NCI-H187 (cell line): ENCODE results near the gene LRRC73.
"Not testable (repeated sequence)": the region's sequence is repeated elsewhere in the genome, so short reads cannot be mapped to it uniquely, and the experiment has no call there.

ENCODE experiments used
- DNase-seq, 2 experiments: peaks; one replicate each; lab custom pipeline; 2025; lab: John Stamatoyannopoulos, UW

The LRRC73 gene

DNA sequence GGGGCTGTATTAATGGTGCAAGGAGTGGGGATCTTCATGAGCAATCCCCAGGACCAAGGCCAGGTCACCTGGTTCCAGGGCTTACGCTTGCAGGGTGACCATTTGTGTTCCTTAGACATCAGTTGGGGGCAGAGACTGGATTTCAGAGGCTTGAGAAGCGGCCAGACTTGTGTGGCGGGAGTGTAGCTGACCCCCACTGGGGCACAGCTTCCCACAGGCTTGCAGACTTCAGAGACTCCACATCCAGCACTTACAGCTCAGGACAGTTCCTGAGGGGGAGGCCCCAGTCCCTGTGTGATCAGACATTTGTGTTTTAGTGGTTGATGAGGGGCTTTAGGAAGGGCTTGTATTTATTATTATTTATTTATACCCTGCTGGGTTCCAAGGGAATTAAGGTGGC is 17.5 kb downstream of the LRRC73 start:
- no peak for DNase-seq

DNA sequence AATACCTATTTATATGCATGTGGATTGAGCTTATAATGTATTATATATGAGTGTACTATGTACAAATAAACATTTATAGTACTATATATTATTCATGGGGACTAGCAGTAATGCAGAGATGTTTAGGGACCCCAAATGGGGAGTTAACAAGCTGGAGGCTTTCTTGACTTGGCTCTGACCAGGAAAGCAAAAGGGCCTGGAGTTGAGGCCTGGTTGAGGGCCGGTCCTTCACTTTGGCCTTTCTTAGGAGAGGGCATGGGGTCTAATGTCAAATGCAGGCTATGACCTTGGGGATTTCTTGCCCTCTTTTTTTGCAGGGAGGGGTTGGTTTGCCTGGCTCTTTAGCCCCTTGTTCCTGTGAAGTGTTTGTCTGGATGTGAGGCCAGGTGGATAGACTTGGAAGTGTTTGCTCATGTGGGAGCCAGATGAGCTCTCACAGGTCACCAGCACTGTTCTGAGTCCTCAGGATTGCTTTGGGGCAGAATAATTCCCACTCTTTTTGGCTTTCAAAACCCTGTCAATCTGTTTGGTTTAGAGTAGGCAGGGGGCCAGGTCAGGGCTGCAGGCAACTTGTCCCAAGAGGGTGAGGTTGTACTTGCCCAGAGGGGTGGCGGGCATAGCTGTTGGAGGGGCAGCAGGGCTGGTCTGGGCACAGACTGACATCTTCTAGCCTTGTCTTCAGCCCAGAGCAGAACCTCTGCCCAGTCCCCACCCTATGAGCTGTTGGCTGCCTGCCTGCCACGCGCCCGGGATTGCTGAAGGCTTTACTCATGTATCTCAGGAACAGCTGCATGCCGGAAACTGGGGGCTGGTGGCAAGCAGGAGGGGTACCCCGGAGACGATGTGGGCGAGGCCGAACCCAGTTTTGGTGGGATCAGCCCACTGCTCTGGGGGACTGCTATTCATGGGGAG is 18.1 kb downstream of the LRRC73 start:
- no peak for DNase-seq

DNA sequence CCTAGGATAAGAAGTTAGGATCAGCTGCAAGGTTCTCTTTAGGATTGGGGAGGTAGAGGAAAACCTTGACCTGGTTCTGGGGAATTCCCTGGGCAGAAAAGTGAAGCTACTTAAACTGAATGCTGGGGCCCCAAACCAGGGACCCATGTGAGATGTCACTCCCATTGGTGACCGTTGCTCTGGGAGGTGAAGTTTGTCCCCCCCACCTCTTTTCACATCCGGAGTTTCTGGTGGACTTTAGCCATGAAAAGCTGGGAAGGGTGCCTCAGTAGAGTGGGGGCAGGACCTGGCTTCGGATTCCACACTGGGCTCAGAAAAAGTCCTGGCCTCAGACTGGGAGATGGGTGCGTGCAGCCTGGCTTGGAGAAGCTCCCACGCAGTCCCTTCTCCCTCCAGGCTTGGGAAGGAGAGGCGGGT is 19.6 kb downstream of the LRRC73 start:
- DNase-seq: no peak

DNA sequence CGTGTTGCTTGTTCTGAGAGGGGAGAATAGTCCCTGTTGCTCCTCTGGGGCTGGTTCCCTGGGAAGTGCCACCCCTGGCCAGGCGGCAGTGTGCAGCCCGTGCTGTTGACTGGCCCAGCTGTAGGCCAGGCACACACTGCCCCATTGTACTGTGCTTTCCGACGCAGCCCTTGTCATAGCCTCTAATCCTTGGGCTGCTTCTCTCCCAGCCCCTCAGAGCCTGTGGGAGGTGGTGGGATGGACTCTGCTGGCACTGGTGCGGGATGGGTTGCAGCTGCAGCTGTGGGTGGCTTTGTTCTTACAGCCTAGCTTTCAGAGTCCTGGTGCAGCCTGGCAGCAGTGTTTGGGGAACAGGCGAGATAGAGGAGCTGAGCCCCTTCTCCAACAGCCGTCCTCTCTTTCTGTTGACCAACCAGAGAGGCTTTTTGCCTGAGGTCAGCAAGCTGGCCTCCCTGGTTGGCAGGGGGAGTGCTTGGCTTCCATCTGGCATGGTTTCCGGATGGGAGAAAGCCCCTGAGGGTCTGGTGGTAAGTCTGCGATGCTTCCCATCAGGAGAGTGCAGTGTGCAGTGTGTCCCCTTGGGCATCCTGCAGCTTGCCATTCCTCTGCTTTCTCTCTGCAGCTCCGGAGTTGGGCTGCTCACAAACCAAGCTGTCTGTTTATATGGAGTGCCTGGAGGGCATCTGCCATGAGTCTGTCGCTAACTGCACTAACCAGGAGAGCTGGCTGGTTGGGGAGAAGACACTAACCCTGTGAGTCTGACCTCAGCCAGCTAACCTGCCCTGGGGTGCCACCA is 20.7 kb downstream of the LRRC73 start:
- no peak for DNase-seq

DNA sequence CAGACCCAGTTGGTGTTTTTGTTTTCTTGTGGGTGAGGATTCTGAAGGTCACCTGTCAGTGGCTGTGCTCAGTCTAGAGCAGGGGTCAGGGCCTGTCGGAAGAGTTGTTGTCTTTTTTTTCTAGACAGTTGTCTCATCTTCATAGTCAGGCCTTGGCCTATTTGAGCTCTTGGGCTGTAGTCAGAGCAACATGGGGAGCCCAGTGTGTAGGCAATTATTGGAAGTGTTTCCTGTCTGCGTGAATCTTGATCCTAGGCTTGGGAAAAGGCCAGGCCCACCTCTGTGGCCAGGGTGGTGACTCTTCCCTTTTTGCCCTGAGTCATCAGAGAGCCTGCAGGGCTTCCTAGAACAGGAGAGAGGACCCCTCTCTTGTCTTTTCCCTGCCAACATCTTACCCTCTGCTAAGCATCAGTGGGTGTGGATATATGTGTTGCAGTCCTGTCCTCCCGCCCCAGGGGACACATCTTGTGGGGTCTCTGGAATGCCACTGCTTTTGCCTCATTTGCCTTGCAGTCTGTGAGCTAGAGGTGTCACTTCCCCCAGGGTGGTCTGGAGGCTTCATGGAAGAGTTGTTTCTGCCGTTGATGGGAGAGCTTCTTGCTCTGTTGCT is 21.4 kb downstream of the LRRC73 start:
- no peak for DNase-seq

DNA sequence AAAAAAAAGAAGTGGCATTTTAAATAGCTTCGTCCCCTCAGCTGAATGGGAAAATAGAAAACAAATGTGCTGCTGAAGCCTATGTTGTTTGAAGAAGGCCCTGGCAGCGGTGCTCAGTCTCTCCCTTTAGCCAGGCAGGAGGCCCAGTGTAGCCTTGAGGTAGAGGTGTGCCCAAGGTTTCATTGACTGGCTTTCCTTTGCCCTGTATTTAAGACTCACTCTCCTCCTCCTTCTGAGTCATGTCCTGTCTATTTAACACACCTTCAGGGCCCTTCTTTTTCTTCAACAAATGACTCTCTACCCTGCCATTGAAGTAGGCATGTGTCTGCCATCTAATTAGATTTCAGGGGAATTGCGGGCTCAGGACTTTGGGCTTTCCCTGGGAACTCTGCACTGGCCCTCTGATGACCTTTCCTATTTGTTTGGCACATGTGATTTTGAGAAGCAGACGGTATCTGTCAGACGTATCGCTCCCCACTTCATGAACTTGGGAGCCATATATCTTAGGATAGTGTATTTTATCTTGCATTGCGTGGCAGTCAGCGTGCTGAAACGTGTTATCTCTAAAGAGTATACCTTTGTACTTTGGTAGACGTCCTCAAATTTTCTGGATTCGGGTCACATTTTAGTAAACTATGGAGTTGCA is 28.4 kb downstream of the LRRC73 start:
- no peak for DNase-seq

DNA sequence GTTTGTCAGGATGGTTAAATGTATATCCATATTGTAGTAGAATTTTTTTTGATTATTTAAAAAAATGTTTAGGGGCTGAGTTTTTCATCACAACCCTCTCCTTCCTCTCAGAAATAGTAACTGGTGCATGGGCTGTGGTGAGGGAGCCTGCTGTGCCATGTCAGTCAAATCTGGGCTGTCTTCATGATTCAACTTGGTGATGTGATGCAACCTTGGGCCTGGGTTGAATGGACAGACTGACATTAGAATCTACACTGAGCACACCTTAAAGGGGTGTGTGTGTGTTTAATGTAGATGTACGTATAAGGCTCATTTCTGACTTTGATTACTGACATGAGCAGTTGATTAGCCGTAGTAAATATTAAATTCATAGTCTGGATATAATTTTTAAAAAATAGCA is 29.1 kb downstream of the LRRC73 start:
- no peak for DNase-seq

DNA sequence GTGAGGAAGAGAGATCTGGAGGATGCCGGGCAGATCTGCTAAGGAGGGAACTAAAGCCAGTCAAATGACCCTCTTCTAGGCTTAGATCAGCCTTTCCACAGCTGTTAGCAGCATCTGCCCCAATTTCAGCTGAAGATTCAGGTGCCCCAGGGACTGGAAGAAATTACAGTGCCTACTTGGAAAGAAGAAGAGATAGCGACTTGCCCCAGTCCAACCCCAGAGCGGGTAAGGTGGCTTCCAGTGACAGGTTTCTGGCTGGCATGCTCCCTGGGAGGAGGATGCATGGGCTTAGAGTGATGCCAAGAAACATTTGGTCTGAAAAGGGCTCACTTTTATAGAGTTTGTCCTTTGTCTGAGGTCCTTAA is 32.2 kb downstream of the LRRC73 start:
- DNase-seq: no peak

DNA sequence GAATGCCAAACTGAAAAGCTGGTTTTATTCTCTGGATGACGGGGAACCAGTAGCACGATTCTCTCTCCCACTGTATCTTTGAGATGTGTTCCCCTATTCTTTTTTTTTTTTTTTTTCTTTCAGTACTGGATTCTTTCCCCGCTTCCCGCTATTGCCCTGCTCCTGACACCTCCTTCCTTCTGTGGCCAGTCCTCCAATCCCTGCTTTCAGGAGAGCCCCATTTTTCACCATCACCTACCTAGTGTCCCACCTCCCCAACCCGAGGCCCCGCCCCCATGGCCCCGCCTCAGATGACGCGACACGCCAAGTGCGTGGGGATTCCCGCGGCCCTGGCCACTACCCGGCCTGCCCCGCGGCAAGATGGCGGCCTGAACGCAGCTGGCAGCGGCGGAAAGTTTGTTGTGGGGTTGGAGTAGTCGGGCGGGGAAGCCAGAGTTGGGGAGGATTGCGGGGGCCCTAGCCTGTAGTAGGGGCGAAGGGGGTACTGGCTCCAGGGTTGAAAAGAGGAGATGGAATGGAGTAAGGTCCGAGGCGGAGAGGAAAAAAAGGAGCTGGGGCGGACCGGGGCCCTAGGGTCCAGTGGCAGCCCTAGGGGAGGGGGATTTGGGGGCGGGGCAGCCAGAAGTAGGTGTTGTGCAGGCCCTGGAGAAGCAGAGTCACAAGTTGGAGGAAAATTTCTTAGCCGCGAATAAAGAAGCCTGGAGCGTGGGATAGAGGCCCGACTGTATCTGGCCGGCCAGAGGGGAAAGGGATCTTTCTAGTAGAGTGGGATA is 32.7 kb downstream of the LRRC73 start, which contains the start of gene TJAP1:
Gene TJAP1 (plus strand): TSS at position 336 of the 773 bp plus-strand sequence. CDS start 21,432 bp downstream, outside the sequence.
- peak; percentile 75 to 76 for DNase-seq

DNA sequence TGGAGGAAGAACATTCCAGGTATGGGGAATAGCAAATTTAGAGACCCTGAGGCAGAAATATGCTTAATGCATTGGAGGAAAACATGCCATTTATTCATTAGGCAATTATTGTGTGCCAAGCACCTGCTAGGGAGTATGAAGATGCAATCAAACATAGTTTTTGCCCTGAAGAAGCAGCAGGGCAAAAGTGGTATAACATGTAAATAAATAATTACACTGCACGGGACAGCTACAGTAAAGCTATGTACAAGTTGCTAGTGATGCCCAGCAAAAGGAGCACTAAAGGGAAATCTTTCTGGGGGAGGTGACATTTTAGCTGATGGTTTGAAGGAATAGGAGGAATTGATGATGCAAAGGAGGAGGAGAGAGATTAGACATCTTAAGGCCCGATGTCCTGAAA is 33.4 kb downstream of the LRRC73 start:
- DNase-seq: no peak

DNA sequence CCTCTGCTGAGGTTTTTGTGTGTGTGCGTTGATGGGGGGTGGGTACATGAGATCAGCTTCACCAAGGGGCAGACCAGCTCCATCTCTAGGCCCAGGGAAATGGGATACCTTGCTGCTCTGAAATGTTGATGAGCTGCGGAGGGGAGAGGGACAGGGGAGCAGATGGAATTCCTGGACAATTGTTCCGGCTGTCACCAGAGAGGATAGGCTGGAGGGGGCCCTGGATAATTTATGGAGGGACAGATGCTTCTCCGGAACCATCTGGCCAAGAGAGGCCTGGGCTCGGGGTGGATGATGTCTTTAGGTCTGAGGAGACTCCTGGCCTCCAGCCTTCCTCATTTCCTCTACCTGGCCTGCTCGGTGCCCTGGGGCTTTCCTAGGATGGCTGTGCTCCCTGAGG is 34.6 kb downstream of the LRRC73 start:
- DNase-seq: no peak

DNA sequence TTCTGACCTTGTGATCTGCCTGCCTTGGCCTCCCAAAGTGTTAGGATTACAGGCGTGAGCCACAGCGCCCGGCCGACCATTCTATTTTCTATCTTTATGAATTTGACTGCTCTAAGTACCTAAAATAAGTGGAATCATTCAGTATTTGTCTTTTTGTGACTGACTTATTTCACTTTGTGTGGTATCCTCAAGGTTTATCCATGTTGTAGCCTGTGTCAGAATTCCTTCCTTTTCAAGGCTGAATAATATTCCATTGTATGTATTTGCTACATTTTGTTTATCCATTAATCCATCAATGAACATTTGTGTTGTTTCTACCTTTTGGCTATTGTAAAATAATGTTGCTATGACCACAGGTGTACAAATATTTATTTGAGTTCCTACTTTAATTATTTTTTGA is 37.6 kb downstream of the LRRC73 start:
- DNase-seq: no peak

DNA sequence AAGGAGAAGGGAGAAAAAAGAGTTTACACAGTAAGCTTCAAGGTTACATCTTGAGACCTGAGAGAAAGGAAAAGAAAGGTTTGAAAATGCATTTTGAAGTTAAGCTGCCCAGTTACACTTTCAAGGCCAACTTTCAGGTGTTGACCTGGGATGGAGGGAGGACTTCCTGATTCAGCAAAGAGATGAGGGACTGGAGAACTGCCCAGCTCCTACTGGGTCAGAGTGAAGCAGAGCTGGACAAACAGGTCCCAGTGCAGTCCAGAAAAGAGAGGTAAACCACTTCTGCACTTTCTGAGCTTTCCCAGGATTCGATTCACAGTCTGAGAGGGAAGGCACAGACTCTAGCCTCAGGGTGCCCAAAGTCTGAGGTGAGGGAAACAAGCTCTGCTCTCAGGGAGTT is 38.7 kb downstream of the LRRC73 start:
- DNase-seq: no peak

DNA sequence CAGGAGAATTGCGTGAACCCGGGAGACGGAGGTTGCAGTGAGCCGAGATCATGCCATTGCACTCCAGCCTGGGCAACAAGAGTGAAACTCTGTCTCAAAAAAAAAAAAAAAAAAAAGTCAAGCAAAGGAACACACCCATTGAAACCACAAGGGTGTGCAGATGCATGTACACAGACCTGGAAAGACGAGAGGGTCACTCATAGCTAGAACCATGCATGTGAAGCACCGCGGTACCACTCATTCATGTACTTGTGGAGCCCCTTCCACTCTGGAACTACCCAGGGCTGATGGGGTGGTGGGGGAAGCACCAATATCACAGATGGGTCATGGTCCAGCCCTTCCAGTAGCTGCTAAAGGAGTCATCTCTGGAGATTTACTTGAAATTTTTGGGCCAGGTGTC is 40.2 kb downstream of the LRRC73 start:
- no peak for DNase-seq

DNA sequence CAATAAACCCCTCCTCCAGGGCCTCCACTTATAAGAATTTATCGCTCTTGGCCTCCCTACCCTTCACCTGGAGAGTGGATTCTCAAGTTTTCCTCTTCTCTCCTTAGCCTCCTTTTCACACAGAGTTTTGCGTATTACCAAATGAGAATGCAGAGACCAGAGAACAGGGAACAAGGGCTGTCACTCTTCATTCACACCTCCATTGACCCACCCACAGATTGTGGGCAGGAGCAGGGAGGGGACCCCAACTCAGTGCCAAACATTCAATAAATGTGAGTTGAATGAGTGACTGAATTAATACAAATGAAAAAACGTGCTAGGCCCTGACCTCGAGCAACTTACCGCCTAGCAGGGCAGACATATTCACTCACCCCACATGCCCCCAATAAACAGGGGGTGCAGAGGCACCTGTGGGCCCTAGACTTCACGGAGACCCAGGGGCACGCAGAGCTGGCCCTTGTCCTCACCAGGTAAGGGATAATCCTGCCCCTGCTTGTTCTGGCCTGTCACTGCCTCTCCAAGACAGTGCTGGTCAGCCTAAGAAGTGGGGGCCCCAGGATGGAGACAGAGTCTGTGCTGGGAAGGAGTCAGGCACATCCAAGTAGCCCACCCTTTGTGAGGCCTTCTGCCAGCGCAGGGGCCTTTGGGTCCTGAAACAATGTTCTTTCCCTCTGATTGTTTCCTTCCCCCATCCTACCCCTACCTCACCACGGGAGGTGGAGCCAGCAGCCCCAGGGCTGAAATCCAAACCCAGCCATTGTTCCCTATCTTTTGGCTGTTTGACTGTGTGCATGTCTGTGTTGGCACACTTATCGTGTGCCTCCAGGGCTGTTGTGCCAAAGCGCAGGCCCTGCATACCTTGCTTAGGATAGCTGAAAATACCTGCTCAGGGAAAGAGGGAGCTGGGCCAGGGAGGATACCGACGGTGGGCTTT is 41.1 kb downstream of the LRRC73 start:
- DNase-seq: no peak

DNA sequence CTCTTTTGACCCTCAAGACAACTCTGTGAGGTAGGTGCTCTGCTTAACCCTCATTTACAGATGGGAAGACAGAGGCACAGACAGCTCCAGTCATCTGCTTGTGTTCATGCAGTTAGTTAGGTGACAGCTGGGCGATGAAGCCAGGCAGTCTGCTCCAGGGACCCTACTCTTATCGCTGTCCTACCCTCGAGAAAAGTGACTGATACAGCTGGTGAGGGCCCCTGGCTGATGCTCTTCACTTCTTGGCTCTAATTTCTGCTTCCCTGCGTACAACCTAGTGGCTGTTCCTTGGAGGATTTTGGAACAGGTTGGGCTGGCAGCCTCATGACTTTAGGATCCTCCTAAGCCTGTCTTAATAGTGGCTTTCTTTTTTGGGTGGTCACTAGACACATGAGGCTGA is 41.9 kb downstream of the LRRC73 start:
- DNase-seq: no peak

DNA sequence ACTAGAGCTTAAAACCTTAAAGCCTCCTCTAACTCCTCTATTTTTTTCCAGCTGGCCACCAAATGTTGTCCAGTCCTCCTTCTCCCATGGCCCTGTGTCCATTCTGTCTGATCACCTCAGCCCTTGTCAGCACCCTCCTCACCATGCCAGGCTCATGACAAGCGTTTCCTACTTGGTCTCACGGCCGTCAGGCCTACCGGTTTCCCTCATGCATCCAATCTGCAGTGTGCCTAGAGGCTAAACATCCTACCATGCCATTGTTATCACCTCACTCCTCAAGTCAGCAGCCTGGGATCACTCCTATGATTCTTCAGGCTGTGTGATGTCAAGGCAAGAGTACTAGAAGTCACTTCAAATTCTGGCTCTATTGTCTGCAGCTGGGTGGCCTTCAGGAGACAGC is 42.4 kb downstream of the LRRC73 start:
- DNase-seq: no peak

DNA sequence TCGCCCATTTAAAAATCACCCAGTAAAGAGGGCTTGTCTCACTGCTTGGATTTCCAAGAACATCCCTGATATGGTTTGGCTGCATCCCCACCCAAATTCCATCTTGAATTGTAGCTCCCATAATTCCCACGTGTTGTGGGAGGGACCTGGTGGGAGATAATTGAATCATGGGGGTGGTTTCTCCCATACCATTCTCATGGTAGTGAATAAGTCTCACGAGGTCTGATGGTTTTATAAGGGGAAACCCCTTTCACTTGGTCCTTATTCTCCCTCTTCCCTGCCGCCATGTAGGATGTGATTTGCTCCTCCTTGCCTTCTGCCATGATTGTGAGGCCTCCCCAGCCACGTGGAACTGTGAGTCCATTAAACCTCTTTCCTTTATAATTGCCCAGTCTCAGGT is 42.9 kb downstream of the LRRC73 start:
- DNase-seq: not testable (repeated sequence)

DNA sequence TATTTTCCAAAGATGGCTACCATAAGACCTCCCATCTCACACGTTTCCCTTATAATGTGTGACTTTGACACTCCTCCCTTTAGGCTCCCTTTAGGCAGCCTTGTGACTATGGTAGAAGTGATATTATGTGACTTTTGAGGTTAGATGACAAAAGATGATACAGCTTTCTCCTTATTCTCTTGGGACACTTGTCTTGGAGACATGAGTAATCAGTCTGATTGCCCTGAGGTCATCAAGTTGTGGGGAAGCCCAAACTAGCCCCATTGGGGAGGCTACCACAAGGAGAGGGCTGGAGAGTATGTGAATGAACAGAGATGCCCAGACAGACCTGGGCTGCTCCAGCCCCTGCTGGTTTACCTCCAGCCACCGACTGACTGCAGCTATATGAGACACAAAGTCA is 44.2 kb downstream of the LRRC73 start:
- DNase-seq: no peak

DNA sequence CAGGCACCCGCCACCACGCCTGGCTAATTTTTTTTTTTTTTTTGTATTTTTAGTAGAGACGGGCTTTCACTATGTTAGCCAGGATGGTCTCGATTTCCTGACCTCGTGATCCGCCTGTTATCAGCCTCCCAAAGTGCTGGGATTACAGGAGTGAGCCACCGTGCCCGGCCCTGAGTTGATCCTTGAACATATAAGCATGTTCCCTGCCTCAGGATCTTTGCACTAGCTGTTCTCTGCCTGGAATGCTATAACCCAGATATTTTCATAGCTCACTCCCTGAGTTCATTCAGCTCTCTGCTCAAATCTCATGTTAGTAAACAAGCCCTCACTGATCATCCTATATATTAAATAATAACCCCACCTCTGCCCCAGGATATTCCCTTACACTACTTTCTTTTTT is 45.8 kb downstream of the LRRC73 start:
- DNase-seq: no peak
